Jurkat, Clone E6-1 (cell line): Measurements from ENCODE around the gene AGO3.
A peak's percentile ranks its signal among the peaks of the same experiment; 100 is the strongest.
"Not testable (repeated sequence)": the region's sequence is repeated elsewhere in the genome, so short reads cannot be mapped to it uniquely, and the experiment has no call there.

Experiments
- DNase-seq: peaks from one replicate; pipeline ENCODE4 v3.0.0-alpha.2; 2011; ENCODE audit warnings: low read depth, low spot score
- H3K4me3 ChIP-seq: 2 replicates; pipeline ENCODE4 v1.5.1; 2011; ENCODE audit warnings: mild to moderate bottlenecking, low read length, control low read depth, moderate library complexity

Gene AGO3

DNA sequence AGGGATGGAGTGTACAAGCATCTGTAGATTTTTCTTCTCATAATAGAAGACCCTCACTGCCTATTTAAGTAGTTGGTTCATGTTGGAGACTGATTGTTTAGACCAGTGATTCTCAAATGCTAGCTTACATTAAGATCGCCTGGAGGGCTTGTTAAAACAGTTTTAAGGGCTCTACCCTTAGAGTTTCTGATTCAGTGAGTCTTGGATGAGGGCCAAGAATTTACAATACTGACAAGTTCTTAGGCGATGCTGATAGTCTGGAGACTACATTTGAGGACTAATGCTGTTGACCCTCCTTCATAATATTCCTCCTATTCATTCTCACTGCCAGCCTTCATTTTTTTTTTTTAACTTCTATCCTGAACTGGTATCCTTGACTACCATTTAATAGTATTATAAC is 15.2 kb upstream of the AGO3 start:
- H3K4me3 ChIP-seq: no peak overlapping the region
- no peak for DNase-seq

DNA sequence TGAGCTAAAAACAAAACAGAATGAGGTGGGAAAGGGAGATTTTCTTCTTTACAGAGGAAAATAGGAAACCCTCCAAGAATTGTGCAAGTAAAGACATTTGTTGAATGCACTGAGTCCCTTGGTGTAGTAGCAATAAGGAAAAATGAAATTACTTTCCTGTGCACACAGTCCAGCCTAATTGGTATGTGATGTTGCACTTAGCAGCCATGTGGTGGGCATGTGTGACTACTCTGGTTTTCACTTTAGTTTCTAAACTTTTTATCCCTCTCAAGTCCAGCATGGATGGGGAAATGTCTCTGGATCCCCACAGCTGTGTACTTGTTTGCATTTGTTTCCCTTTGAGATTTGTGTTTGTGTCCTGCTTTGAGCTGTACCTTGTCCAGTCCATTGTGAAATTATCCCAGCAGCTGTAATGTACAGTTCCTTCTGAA is 7.1 kb upstream of the AGO3 start:
- no peak for DNase-seq
- no peak overlapping the region for H3K4me3 ChIP-seq

DNA sequence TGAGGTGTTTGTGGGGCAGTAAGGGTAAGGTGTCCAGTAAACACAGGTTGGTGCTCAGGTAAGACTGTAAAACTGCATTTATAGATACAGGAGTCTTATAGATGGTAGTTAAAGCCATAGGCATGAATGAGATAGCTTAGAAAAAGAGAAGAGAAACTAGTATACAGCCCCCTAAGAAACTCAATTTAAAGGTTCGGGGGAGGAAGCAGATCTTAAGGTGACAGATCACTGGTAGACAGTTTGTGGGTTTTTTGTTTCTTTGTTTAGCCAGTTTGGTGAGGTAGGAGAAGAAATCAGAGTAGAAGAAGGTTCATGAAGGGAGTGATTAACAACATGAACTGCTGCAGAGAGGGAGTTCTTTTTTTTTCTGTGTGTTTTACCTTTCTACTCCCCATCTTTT is 6.1 kb upstream of the AGO3 start:
- no peak overlapping the region for H3K4me3 ChIP-seq
- DNase-seq: peak; percentile 23

DNA sequence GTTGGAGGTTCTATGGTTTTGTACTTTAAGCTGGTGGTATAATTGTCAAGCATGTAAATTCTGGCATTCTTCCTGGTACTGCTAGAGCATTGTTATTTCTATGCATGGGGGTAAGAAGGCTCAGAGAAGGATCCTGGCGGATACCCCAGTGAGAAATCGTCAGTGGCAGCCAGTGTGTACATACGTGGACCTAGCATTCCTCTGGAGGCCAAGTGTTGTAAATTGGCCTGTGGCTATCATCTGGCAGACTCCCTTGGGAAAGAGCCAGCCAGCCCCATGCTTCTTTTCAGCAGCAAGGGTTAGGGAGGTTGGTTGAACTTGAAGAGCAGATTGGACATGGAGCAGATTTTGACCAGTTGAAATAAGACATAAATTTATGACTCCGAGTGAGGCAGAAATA is 5.2 kb upstream of the AGO3 start:
- DNase-seq: no peak
- H3K4me3 ChIP-seq: no peak overlapping the region

DNA sequence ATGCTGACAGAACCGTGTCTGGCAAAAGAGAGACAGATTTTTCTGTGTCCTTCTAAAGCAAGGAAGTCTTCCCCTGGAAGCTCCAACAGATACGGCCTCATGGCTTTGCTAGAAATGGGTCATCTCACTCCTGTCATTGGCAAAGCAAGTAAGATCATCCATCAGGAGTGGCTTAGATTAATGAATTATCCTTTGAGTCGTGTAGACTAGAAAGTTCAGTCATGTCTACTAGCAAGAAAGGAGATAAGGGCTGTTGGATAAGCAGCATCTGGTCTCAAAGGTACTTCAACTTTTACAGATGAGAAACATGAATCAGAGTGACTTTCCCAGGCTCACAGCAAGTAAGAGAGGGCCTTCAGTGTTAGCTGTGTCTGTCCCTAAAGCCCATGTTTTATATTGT is 3.4 kb upstream of the AGO3 start:
- H3K4me3 ChIP-seq: no peak overlapping the region
- no peak for DNase-seq

DNA sequence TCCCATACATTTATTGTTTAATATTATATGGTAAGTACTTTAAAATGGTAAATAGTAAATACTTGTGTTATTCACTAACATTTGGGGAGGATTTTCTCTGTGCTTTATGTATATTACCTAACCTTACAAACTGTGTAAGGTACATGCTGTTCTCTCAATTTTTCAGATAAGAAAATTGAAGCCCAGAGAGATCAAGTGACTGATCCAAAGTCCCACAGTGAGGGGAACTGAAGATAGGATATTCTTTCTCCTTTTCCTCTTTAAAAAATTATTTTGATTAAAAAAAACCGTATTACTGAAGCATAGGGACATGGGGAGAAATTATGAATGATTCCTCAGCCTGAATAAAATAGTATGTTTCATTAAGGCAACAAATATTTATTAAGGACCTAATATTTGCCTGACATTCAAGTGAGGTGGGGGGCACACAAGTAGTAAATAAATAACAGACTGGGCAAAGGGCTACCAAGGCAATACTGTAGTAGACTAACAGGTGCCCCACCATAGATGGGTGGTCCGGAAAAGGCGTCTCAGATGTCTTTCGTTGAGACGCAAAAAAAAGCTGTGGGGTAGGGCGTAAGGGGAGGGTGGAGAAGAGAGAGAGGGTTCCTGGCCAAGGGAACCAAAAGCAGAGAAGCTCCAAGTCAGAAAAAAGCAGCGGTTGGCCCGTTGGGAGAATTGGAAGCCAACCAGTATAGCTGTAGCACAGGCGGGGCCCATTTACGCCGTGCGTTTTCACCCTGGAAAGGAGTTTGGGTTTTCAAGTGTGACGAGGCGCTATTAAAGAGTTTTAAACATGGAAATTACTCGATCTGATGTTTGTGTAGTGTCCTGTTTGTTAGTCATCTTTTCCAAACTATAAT is 944 bp upstream of the AGO3 start:
- DNase-seq: peak; percentile 28
- peak overlapping the region; percentile 92 for H3K4me3 ChIP-seq

DNA sequence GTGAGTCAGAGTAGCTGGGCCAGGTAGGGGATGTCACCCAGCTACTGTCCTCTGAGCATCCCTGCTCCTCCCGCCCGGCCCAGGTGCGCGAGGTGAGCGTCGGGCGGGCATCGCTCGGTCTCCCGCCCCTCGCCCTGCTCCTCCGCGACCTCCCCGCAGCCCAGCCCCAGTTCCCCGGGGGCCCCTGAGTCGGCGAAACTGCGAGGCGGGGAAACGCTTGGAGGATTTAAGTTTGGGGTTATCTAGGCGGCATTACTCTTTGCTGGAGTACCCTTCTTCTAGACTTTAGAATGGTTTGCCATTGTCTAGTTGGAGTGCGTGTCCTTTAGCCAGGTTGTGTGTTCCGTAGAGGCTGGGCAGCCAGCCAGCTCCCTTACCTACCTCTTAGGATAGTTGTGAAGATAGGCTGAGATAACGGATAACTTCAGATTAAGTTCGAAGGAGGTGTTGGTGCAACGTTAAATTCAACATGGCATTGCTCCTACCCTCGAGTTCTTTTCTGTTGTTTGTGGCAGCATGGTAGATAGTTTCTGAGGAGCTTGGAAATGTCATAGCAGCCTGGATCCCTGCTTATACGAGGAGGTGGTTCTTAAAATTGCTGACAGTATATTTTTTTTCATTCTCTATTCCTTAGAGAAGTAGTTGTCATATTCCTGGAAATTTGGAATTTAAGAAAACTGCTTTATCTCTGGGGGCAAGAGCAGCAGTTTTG is 697 bp downstream of the AGO3 start:
- peak; percentile 17 for DNase-seq
- H3K4me3 ChIP-seq: peak overlapping the region; percentile 92

DNA sequence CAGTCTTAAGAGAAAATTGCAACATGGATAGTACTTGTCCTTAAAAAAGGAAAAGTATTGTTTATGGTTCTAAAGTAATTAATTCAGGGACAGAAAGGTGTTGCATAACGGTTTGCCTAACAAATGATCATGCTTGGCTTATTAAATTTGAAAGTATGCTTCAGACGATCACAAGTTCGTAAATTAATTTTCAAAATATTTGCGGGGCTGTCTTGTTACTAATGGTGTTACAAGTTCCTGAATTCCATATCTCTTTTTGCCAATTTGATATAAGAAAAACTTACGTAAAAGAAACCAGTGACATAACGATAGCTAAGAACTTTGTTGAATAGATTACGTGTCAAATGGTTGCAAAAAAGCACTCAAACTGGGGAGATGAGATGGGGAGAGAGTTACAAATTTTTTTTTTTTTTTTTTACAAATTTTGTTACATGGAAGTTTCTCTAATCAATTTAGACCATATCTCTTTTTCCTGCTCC is 1.3 kb downstream of the AGO3 start:
- peak overlapping the region; percentile 92 for H3K4me3 ChIP-seq
- no peak for DNase-seq

DNA sequence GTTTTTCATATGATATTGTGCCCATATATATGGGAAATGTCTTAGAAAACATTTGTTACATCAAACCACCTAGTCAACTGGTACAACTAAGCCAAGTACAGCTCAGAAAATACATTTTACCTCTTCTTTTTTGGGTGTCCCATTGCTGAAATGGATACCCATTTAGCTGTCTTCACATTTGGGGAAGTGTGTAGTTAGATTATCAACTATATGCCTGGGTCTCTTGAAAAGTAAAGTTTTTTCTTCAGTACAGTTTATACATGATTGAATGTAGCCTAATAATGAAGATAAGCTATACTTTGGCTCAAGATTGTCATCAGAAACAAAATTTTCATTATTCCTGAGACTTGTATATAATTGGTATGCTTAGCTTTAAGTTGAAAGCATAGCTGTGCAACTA is 2.0 kb downstream of the AGO3 start:
- DNase-seq: no peak
- H3K4me3 ChIP-seq: no peak overlapping the region

DNA sequence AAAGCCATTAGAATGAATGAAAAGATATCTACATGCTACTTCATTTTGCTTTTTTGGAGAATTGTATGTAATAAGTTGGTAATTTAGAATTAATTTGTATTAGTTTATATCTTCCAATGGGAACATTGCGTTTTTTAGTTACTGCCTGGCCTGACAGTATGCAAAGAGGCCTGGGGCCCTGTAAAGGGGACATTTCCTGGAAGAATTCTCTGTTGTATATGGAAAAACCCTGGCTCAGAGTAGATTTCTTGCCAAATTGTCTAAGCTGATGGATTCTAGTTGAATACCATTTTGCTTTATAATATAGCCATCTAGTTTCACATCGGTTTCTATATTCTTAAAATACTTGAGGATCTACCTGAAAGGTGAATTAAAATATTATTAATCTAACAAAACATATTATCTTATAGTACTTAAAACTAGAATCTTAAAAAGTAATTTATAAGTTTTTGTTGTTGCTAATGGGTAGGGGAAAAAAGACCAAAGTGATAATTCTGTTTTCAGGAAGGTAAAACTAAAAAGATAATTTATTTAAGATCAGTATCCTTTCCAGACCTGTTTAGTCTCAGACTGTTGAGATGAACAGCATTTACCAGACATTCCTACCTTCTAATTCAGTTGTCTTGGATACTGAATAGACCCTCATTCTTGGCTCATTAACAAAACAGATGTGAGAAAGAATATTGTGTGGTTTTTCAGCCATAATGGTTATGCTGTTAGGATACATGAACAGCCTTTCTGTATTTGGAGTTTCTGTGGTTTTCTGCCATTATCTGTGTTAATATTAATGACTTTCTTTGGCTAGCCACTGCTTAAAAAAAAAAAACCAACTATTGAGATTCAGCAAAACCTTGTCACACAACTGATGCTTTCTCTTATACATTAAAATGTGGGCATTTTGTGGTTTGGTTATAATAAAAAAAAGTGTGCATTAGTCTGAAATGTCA is 4.8 kb downstream of the AGO3 start:
- no peak overlapping the region for H3K4me3 ChIP-seq
- no peak for DNase-seq

DNA sequence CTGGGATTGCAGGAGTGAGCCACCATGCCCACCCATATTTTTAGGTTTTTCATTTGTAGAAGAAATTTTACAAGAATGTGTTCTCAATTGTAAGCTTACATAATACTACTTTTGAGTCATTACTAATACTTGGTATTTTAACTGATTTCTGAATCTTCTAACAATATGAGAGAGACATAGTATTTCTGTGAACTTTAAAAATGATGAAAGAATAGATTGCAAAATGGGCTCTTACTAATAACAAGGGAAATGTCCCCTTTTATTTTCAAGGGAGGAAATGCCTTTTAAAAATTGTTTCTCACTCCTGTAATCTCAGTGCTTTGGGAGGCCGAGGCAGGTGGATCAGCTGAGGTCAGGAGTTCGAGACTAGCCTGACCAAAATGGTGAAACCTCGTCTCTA is 5.9 kb downstream of the AGO3 start:
- no peak for DNase-seq
- no peak overlapping the region for H3K4me3 ChIP-seq

DNA sequence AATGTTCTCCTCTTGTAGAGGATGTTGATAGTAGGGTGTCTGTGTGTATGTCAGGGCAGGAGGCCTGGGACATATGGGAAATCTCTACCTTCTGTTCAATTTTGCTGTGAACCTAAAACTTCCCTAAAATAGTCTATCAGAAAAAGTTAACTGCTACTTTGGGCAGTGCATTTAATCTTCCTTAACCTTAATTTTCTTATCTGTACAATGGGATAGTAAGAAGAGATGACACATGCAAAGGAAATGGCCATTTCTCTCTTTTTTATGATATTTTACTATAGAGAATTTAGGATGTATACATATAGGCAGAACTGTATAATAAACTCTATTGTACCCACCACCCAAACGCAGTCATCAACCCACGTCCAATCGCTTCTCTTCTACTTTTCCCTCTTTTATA is 8.6 kb downstream of the AGO3 start:
- no peak overlapping the region for H3K4me3 ChIP-seq
- no peak for DNase-seq

DNA sequence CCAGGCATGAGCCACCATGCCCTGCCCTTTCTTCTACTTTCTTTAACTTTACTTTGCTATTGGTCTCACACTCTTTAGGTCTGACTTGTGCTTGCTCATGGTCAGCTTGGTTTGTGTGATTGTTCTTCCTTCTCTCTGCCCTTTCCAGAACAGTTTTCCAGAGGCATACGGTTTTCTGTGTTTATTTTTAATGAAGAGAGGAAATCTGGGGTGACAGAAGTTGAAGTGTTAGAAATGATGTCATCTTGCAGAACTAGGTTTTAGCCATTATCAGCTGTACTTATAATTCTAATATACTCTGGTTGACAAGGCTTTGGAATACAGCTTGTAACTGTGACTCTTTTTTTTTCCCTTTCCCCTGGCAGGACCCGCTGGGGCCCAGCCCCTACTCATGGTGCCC is 14.4 kb downstream of the AGO3 start:
- H3K4me3 ChIP-seq: no peak overlapping the region
- no peak for DNase-seq

DNA sequence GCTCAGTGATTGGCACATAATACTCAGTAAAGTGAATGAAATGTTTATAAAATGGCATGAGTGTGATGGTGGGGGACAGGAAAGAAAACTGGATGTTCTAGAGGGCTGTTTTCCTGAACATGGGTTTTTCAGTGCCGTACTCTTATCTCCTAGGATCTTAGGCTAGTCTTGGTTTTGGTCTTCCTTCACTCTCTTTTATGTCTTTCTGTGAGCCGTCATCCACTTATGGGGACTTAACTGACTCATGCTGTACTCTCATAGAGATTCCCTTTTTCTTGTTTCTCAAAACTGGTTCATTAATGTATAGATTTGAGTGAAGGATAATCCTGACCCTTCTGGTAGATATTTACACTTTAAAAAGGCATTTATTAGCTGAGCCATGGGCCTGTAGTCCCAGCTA is 16.6 kb downstream of the AGO3 start:
- DNase-seq: no peak
- no peak overlapping the region for H3K4me3 ChIP-seq

DNA sequence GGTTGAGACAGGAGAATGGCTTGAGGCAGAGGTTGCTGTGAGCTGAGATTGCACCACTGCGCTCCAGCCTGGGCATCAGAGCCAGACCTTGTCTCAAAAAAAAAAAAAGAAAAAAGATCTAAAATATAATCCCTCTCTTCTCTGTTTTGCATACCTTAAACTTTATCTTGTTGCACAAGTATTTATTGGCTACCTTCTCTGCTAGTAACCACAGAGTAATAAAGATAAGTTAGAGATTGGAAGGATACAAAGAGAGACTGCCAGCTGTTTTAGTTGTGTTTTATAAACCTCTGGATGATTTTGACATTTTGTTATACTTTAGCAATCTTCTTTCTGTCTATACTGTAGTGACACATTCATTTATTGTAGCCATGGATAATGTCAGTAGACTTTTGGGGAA is 27.7 kb downstream of the AGO3 start:
- DNase-seq: no peak
- H3K4me3 ChIP-seq: no peak overlapping the region

DNA sequence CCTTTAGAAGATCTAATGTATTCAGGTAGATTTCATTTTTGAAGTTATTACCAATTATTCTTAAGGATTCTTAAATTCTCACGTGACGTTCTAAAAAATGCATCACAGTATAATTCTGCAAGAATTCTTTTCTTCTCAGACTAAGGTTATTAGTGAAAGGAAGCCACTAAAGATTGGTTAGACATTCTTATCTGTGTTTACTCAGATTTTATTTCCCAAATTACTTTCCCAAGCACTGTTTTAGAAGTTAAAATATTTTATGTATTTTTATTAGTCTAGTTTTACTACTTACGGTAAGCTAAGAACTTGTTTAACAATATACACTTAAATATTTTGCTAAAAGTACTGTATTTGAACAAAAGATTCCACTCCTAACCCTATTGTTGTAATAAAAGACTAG is 28.4 kb downstream of the AGO3 start:
- DNase-seq: no peak
- H3K4me3 ChIP-seq: no peak overlapping the region

DNA sequence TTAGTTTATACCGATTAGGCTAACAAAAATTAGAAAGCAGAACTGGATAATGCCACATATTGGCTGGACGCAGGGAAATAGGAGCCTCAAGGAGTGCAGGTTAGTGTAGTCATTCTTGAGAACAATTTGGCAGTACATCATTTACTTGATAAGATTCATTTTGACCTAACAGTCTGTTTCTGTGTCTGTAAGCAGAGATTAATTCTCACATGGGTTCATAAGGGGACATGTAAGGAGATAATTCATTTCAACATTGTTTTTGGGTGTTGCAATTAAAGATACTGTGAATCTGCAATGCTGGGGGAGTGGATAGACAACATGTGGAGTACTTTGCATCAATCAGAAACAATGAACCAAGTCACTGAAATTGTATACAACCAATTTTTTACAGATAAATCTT is 32.0 kb downstream of the AGO3 start:
- no peak overlapping the region for H3K4me3 ChIP-seq
- no peak for DNase-seq

DNA sequence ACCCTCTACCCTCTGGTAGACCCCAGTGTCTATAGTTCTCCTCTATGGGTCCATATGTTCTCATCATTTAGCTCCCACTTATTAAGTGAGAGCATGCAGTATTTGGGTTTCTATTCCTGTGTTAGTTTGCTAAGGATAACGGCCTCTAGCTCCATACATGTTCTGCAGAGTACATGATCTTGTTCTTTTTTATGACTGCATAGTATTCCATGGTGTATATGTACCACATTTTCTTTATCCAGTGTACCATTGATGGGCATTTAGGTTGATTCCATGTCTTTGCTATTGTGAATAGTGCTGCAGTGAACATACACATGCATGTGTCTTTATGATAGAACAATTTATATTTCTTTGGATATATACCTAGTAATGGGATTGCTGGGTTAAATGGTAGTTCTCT is 33.4 kb downstream of the AGO3 start:
- DNase-seq, H3K4me3 ChIP-seq: not testable (repeated sequence)

DNA sequence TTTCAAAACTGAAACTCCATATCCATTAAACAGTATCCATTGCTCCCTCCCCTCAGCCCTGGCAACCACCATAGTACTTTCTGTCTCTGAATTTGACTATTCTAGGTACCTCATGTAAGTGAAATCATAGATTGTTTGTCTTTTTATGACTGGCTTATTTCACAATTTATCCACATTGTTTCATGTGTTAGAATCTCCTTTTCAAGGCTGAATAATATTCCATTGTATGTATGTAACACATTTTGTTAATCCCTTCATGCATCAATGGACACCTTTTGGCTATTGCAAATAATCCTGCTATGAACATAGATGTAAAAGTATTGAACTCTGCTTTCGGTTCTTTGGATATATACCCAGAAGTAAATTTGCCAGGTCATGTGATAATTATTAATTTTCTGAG is 37.5 kb downstream of the AGO3 start:
- DNase-seq: no peak
- no peak overlapping the region for H3K4me3 ChIP-seq

DNA sequence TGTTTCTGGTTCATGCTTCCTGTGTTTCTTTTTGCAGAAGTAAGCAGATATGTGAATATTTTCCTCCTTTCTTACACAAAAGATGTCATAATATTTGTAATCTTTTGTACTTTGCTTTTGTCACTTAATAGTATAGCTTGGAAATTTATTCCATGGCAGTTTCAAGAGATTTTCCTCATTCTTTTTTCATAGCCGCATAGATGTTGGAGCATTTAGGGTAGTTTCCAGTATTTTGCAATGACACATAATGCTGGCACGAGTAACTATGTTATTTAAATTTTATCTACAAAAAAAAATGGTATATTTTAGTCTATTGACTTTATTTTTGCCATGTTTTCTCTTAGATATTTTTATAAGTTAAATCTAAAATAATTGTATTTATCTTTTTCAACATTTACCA is 40.7 kb downstream of the AGO3 start:
- H3K4me3 ChIP-seq: no peak overlapping the region
- no peak for DNase-seq
